ENCODE measurements around the gene VAMP8. TPM values are rescaled to one million over a fixed set of nuclear protein-coding genes. Genes with fewer than 3 reads are reported as not detected.
"Not testable (repeated sequence)": the region's sequence is repeated elsewhere in the genome, so short reads cannot be mapped to it uniquely, and the experiment has no call there.

Gene VAMP8
- total RNA-seq, 1 donor from 2014 or later = 20.5 TPM

DNA sequence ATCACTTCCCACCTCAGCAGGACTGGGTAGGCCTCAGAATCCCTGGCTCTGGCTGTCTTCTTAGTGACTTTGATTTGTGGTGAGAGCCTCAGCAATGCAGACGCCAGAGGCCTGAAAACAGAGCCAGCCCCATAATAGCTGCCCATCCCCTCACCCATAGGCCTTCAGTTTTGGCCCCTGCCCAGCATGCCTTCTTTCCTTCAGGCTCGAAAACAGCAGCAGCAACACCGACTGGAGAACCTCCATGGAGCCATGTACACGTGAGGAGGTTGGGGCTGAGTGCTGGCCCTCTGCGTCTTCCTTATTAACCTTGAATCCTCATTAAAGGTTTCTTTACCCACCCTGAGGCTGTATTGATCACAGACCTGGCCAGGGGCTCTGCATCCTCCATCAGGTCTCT, 19.9 kb downstream of the VAMP8 start:
- no peak for DNase-seq (ENCODE audit: extremely low read depth, low read depth, low spot score)

GRCh38 chr2:85598594-85599340, 21.4 kb downstream of the VAMP8 start:
- no peak for DNase-seq (ENCODE audit: extremely low read depth, low read depth, low spot score)

GRCh38 chr2:85599468-85600234, 22.3 kb downstream of the VAMP8 start:
- no peak for DNase-seq (ENCODE audit: extremely low read depth, low read depth, low spot score)

DNA sequence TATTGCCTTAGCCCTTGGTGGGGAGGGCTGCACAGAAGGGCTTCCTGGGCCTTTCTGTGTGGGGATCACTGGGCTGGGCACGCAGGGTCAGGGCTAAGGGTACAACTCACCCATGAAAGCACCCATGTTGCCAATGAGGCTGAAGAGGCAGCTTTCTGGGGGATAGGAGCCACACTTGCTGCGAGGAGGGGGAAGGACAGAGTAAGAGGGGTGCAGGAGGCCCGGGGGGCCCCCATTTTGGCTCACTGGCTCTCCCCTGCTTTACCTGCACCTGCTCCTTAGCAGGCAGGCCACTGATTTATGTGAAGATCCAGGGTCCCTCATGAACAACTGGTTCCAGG, 22.8 kb downstream of the VAMP8 start:
- no peak for DNase-seq (ENCODE audit: extremely low read depth, low read depth, low spot score)

GRCh38 chr2:85600951-85601770, 23.8 kb downstream of the VAMP8 start:
- no peak for DNase-seq (ENCODE audit: extremely low read depth, low read depth, low spot score)

DNA sequence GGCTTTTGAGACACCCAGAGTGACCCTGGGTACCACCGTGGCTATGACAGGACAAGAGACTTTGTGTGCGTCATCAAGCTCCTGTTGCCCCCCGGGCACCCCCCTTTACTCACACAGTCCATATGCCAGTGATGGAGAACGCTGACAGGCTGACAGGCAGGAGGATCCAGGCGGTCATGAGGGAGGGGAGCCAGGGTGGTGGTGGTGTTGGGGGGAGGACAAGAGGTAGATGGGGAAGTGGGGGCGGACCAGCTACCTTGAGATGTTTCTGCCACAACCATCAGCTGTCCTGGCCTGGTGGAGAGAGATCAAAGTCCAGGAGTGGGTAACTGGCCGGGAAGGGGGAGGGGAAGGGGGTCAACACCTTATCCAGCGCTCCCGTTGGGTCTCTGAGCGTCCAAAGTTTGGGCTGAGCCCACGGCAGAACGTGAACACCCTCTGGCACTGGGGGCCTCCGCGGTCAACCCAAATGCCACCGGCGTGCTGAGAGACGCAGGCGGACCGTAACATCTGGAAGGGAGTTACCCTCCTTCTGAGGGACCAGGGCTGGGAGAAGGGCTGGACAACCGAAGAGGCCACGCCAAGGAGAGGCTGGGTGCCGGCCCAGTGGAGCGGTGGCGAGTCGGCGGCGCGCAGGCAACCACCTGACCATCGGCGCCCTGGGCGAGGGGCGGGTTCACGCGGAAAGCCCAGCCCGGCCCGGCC, 24.5 kb downstream of the VAMP8 start:
- no peak for DNase-seq (ENCODE audit: extremely low read depth, low read depth, low spot score)

- DNase-seq (ENCODE audit: extremely low read depth, low read depth, low spot score) = no peak
These were observed 25.3 kb downstream of the VAMP8 start, which contains the start of gene TMEM150A for GRCh38 chr2:85602476-85603234. Gene TMEM150A (minus strand): TSS chr2:85602698. CDS start chr2:85601948, 750 bp downstream.

GRCh38 chr2:85604133-85604444, 26.7 kb downstream of the VAMP8 start:
- DNase-seq (ENCODE audit: extremely low read depth, low read depth, low spot score) = not testable (repeated sequence)

DNA sequence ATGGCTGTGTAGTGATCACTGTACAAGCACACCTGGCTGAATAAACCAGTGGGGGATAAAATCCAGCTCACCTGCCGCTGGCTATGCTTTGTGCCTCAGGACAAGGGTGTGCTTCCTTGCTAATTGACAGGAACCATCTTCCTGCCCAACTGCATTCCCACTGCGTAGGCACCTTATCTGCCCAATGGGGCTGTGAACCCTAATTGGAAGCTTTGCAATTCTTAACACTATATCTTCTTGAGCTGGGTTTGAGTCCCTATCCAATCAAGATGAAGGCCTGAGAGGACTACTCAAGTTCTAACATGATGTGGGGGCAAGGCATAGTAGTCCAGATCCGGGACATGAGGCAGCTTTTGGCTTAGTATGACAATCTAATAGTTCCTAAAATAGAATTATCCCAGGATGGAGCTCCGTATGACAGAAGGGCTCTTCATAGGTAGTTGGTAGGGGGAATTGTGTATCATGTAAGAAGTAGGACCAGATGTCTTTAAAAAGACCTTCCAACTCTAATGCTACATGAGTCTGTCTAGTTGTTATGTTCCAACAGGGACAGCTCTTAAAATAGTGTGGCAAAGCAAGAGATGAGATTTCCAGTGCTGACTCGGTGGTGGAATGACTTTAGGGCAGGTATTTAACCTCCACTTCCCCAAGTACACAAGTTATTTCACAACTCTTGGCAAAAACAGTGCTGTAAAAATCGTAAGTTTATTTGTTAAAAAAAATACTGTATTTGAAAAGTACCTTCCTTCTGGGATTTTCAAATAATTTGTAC, 27.4 kb downstream of the VAMP8 start:
- no peak for DNase-seq (ENCODE audit: extremely low read depth, low read depth, low spot score)

DNA sequence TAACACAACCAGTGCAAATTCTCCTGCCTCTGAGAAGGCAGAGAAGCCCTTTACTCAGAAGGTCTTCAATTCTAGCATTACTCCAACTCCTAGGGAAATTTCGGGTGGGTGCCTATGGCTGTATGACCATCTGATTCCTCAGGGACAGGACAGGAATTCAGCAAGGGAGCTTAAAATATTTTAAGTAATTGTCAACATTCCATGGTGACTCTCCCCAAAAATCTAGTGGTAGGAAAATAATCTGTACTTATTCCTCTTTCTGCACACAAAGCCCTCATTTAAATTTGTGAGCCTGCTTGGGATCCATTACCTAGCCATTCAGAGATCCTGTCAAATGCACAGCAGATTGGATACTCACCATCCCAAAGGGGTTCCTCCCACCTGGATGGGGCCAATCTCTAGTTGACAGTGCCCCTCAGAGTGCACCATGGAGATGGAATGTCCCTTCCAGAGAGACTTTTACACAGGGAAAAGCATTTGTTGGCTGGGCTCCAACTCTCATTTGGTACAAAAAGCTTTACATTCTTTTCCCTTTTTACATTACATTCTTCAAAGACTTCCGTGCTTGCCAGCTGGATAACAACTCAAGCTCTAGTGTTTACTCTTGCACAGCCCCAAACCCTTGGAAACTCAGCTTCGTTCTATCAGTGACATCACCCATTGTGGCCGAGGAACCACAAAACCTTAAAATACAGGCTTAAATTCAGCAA, 28.2 kb downstream of the VAMP8 start:
- DNase-seq (ENCODE audit: extremely low read depth, low read depth, low spot score) = no peak

- DNase-seq (ENCODE audit: extremely low read depth, low read depth, low spot score) = no peak
These were observed 28.7 kb downstream of the VAMP8 start for GRCh38 chr2:85606116-85606455.

DNA sequence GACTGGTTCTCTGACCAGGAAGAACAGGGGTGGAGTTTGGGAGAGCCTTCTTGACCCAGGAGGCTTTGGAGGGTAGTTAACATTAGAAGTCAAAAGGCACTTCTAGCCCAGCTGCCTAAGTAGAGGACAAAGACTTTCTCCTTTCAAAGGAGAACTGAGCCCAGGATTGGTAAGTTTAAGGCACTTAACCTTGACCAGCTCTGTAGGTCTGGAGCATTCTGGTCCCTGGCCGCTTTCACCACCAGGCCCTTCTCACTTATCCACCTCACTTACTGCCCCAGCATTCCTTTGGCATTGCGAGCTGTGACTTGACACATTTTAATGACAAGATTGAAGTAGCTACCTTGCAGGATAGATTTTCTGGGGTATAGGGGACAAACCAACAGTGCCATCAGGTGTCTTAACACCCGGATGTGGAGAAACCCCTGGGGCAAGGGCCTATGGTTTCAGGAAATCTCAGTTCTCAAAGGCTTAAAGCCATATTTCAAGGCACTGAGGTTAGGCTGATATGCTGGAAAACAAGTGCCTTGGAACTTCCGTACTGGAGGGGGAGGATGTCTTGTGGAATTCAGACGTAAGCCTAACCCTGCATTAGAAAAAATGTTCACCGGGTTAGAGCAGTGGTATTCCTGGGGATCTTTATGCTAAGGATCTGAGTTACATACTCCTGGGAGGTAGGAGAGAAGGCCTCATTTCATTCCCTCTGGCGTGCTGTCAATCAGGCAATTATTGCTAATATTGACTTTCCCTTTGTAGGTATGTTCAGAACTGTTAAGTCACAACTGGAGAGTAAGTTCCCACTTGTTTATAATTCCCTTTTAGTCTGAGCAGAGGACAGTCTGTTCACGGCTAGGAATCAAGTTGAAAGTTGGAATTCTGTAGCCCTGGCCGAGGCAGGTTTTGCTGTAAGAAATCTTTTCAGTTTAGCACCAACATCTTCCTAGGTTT, 30.2 kb downstream of the VAMP8 start:
- DNase-seq (ENCODE audit: extremely low read depth, low read depth, low spot score) = no peak

GRCh38 chr2:85611217-85611704, 33.9 kb downstream of the VAMP8 start:
- no peak for DNase-seq (ENCODE audit: extremely low read depth, low read depth, low spot score)

DNA sequence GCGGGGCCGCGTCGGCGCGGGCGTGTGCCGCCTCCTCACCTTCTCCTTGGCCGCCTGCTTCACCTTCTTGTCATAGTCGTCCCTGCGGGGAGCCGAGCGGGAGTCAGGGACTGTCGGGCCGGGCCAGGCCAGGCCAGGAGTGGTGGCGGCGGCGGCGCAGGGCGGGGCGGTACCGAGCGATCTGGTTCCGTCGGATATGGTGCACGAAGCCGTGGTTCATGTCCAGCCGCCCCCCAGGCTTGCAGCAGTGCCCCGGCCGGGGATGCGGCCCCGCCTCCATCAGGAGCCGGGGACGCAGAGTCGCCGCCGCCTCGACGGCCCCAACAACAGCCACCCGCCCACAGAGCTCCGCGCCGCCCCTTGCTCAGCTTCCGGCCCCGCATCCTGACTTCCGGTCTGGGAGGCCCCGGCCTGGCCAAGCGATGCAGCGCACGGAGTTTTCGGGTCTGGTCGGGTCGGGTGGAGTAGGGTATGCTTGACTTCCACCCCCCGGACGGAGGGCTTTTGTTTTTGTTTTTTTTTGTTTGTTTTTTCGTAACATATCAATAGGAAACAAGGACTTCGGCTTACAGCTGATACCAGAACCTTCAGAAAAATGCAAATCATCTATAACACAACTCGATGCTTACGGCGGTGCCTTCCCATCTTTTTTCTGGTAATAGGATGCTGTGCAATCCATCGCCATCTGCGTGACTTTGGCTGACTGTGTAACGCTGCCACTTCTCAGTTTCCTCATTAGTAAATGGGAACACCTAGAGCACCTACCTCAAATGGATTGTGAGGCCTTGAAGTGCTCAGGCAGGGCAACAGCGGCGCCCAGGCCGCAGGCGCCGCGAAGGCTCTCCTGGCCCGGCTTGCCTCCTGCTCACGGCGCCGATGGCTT, 34.6 kb downstream of the VAMP8 start, which contains the start of gene C2orf68:
TSS of gene C2orf68 (minus strand) at position 362 of the 883 bp plus-strand sequence. CDS start at position 280, 82 bp downstream.
- DNase-seq (ENCODE audit: extremely low read depth, low read depth, low spot score) = no peak

DNA sequence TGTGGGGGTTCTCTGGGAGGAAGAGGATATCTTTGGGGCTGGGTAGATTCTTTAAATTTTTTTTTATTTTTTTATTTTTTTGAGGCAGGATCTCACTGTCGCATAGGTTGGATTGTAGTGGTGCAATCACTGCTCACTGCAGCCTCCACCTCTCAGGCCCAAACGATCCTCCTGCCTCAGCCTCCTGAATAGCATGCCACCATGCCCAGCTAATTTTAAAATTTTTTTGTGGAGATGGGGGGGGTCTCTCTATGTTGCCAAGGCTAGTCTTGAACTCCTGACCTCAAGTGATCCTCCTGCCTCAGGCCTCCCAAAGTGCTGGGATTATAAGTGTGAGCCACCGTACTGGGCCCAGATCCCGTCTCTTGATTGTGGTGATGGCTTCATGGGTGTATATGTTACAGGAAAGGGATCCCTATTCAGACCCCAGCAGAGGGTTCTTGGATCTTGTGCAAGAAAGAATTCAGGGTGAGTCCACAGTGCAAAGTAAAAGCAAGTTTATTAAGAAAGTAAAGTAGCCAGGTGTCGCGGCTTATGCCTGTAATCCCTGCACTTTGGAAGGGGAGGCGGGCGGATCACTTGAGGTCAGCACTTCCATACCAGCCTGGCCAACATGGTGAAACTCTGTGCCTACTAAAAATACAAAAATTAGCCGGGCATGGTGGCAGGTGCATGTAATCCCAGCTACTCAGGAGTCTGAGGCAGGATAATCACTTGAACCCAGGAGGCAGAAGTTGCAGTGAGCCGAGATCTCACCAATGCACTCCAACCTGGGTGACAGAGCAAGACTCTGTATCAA, 36.5 kb downstream of the VAMP8 start:
- DNase-seq (ENCODE audit: extremely low read depth, low read depth, low spot score) = no peak

- DNase-seq (ENCODE audit: extremely low read depth, low read depth, low spot score) = not testable (repeated sequence)
These were observed 37.4 kb downstream of the VAMP8 start for GRCh38 chr2:85614757-85615156.

All from glomerular endothelial cell (primary cell).